PC-3 (cell line): Measurements from ENCODE around the gene COL27A1. TPM values are rescaled to one million over a fixed set of nuclear protein-coding genes. Genes with fewer than 3 reads are reported as not detected.

Experiments
- ATAC-seq: fragments of 200-7000 bp; cut with Tn5 transposase; 2 replicates; pipeline ENCODE4 v1.9.1; 2020; ENCODE audit warnings: mild to moderate bottlenecking, moderate library complexity
- BruUV-seq: library from RNA; stranded (reverse); fragments of 400-500 nt; replicated peaks from 2 replicates; lab custom pipeline; 2021; lab: Mats Ljungman, UMichigan
- CTCF ChIA-PET: fragments of 300-600 bp; sonication (Branson Sonifier 250); formaldehyde crosslinking; loops from one replicate; lab custom pipeline; 2022; ENCODE audit warnings: antibody characterized with exemption; lab: Charles Lee
- POLR2A ChIA-PET: fragments of 300-600 bp; sonication (Branson Sonifier 250); formaldehyde crosslinking; loops from one replicate; lab custom pipeline; 2022; ENCODE audit warnings: antibody characterized with exemption; ENCODE audit not compliant: unreplicated experiment; lab: Charles Lee
- DNase-seq: peaks from one replicate; pipeline ENCODE4 v3.0.0-alpha.2; 2015
- H2AFZ ChIP-seq: fragments of 300-600 bp; sonication (generic); 2 replicates; pipeline ENCODE4 v1.6.0; 2016; ENCODE audit warnings: antibody characterized with exemption, low read length
- H3F3A ChIP-seq: fragments of 300-600 bp; sonication (generic); one replicate; pipeline ENCODE4 v1.6.0; 2017; ENCODE audit warnings: antibody characterized with exemption, low read length, control low read depth, mild to moderate bottlenecking; ENCODE audit not compliant: unreplicated experiment
- H3K27ac ChIP-seq: fragments of 300-600 bp; sonication (generic); 2 replicates; pipeline ENCODE4 v1.5.1; 2016; ENCODE audit warnings: mild to moderate bottlenecking, low read length
- H3K27me3 ChIP-seq: fragments of 300-600 bp; sonication (generic); 2 replicates; pipeline ENCODE4 v1.6.1; 2016; ENCODE audit warnings: low read length, mixed read lengths
- H3K36me3 ChIP-seq: fragments of 300-600 bp; sonication (generic); 2 replicates; pipeline ENCODE4 v1.6.1; 2016; ENCODE audit warnings: low read depth, mixed run types, low read length, mixed read lengths
- H3K4me1 ChIP-seq: fragments of 300-600 bp; sonication (generic); 2 replicates; pipeline ENCODE4 v1.5.1; 2016; ENCODE audit warnings: low read length; ENCODE audit not compliant: insufficient read depth
- H3K4me2 ChIP-seq: fragments of 300-600 bp; sonication (generic); 2 replicates; pipeline ENCODE4 v1.6.0; 2016; ENCODE audit warnings: low read length
- H3K4me3 ChIP-seq: fragments of 300-600 bp; sonication (generic); 2 replicates; pipeline ENCODE4 v1.5.1; 2016; ENCODE audit warnings: mild to moderate bottlenecking, low read length, mixed read lengths
- H3K79me2 ChIP-seq: fragments of 300-600 bp; sonication (generic); 2 replicates; pipeline ENCODE4 v1.6.1; 2017; ENCODE audit warnings: low read length, mixed read lengths
- H3K9ac ChIP-seq: fragments of 300-600 bp; sonication (generic); 2 replicates; pipeline ENCODE4 v1.6.0; 2016; ENCODE audit warnings: mild to moderate bottlenecking, low read length
- H3K9me2 ChIP-seq: fragments of 300-600 bp; sonication (generic); replicated peaks from 2 replicates; pipeline ENCODE4 v1.6.1; 2016; ENCODE audit warnings: mixed run types, low read length, mixed read lengths
- H3K9me3 ChIP-seq: fragments of 300-600 bp; sonication (generic); 2 replicates; pipeline ENCODE4 v1.6.1; 2016; ENCODE audit warnings: low read length, mixed read lengths
- H4K20me1 ChIP-seq: fragments of 300-600 bp; sonication (generic); 2 replicates; pipeline ENCODE4 v1.6.1; 2016; ENCODE audit warnings: low read length, mixed read lengths
- EZH2 ChIP-seq: fragments of 300-600 bp; sonication (generic); IDR thresholded peaks from one replicate; pipeline ENCODE4 v1.6.1; 2017; ENCODE audit warnings: antibody characterized with exemption, mild to moderate bottlenecking, low read length; ENCODE audit not compliant: unreplicated experiment
- EZH2phosphoT487 ChIP-seq: fragments of 300-600 bp; sonication (generic); IDR thresholded peaks from 2 replicates; pipeline ENCODE4 v1.6.1; 2018; ENCODE audit warnings: mild to moderate bottlenecking, antibody characterized with exemption, low read length, borderline replicate concordance
- intact Hi-C: fragments of 100-400 bp; cut with micrococcal nuclease; formaldehyde crosslinking; loops from 2 replicates; pipeline ENCODE4 v1.9.0; 2023
- total RNA-seq: library from RNA; depleted of rRNA; stranded (reverse); fragments of >200 nt; gene quantifications from 2 replicates; pipeline ENCODE4 v1.2.3, GENCODE V29; 2014
- TF ChIP-seq, protein P1 (sequence below): fragments of 300-600 bp; sonication (generic); conservative IDR thresholded peaks from 2 replicates; pipeline ENCODE4 v1.5.1; 2017; ENCODE audit warnings: antibody characterized with exemption, low read depth, mild to moderate bottlenecking, low read length

COL27A1 gene
- total RNA-seq, 1 experiment from 2014 or later, result 4.3 TPM

- H3K27ac ChIP-seq, result no peak overlapping the region
- H3K4me1 ChIP-seq, result no peaks in the 10 kb centered on the region
- no peaks in the 10 kb centered on the region for H3F3A ChIP-seq
- H4K20me1 ChIP-seq, result no peaks in the 10 kb centered on the region
- H3K79me2 ChIP-seq, result no peaks in the 10 kb centered on the region
- H3K9ac ChIP-seq, result no peak overlapping the region
- DNase-seq, result no peak
- H3K4me2 ChIP-seq, result no peak overlapping the region
- no peak overlapping the region for H2AFZ ChIP-seq
- no peaks in the 10 kb centered on the region for H3K9me3 ChIP-seq
- no peaks in the 10 kb centered on the region for H3K27me3 ChIP-seq
- H3K4me3 ChIP-seq, result no peak overlapping the region
- TF ChIP-seq EZH2, result no peak
- no peak for TF ChIP-seq EZH2phosphoT487
- TF ChIP-seq, protein P1, sequence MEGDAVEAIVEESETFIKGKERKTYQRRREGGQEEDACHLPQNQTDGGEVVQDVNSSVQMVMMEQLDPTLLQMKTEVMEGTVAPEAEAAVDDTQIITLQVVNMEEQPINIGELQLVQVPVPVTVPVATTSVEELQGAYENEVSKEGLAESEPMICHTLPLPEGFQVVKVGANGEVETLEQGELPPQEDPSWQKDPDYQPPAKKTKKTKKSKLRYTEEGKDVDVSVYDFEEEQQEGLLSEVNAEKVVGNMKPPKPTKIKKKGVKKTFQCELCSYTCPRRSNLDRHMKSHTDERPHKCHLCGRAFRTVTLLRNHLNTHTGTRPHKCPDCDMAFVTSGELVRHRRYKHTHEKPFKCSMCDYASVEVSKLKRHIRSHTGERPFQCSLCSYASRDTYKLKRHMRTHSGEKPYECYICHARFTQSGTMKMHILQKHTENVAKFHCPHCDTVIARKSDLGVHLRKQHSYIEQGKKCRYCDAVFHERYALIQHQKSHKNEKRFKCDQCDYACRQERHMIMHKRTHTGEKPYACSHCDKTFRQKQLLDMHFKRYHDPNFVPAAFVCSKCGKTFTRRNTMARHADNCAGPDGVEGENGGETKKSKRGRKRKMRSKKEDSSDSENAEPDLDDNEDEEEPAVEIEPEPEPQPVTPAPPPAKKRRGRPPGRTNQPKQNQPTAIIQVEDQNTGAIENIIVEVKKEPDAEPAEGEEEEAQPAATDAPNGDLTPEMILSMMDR, result no peak
- no peaks in the 10 kb centered on the region for H3K9me2 ChIP-seq
- peaks cover 6% of the 10 kb centered on the region; the same call in 1 of the 2 replicates for H3K36me3 ChIP-seq
- intact Hi-C loops, result no loop called here
- ChIA-PET POLR2A (no interaction called here), CTCF (no interaction called here)
- BruUV-seq, result no TSS peak
- no peak for ATAC-seq
These were observed 141.0 kb downstream of the COL27A1 start for GRCh38 chr9:114296338-114296737.

DNA sequence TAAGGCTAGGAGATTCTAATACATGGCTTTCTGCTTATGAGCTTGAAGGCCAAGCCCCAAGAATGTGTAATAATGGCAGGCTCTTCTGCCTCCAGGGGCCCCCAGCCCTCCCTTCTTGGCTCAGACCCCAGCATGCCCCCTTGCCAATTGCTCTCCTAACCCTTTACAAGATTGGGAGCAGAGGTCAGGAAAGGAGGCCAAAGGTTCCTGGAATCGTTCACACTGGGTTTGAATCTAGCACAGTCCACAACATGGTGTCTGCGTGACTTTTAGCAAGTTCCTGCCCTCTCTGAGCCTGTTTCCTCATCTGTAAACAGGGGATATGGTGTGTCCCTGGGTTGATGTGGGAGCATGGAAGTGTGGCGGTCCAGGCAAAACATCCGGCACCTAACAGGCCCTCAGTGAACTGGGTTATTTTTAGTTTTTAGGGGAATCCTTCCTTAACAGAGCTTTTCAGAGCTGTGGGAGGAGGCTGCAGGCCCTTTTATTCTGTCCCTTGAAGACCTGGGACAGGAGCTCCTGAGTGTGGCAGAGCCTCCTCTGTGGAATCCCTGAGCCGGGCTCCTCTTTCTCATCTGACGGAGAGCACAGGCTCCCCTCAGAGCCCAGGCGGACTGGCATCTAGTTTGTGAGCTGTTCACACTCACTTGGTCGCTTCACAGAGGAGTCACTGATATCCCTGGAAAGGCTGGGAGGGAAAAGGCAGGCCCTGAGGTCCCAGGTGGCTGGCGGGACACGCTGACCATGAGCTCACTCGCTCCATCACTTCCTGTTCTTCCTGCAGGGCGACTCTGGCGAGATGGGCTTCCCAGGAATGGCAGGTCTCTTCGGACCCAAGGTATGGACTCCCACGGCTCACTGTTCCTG, 144.2 kb downstream of the COL27A1 start:
- TF ChIP-seq, protein P1, result no peak
- TF ChIP-seq EZH2 (no peak), EZH2phosphoT487 (no peak)
- POLR2A ChIA-PET, result no interaction called here
- H3K4me3 ChIP-seq, result no peak overlapping the region
- no peak overlapping the region for H3K4me2 ChIP-seq
- H3K27me3 ChIP-seq, result no peaks in the 10 kb centered on the region
- no peaks in the 10 kb centered on the region for H4K20me1 ChIP-seq
- H3F3A ChIP-seq, result no peaks in the 10 kb centered on the region
- H3K27ac ChIP-seq, result no peak overlapping the region
- H2AFZ ChIP-seq, result no peak overlapping the region
- H3K9ac ChIP-seq, result no peak overlapping the region
- CTCF ChIA-PET, result no interaction called here
- H3K36me3 ChIP-seq, result peaks cover 6% of the 10 kb centered on the region; the same call in 1 of the 2 replicates
- no peaks in the 10 kb centered on the region for H3K79me2 ChIP-seq
- ATAC-seq, result no peak
- H3K9me2 ChIP-seq, result no peaks in the 10 kb centered on the region
- no peaks in the 10 kb centered on the region for H3K9me3 ChIP-seq
- BruUV-seq, result no TSS peak
- no peak for DNase-seq
- no peaks in the 10 kb centered on the region for H3K4me1 ChIP-seq
- intact Hi-C loops, result no loop called here

DNA sequence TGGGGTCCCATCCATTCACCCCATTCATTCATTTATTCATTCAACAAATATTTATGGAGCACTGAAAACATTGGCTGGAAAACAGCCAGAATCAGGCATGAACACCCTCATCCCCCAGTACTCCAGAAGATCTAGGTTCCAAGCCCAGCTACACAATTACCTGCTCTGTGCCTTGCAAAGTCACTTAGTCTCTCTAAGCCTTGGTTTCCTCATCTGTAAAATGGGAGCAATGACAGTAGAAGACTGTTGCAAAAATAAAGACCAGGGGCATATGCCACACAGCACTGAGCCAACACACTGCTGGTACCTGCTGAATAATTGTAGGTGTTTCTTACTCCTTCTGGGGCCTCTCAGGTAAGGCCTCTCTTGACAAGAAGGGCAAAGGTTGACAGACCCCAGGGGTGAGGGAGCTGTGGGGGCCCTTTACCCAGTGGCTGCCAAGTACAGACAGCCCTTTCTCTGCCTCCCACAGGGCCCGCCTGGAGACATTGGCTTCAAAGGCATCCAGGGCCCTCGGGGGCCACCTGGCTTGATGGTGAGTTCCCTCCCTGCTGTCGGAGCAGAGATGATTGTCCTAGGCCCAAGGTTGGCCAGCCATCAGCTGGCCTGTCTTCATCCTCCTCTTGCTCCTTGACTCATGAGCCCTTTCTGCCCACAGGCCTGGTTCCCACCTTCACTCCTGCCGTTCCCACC, 145.0 kb downstream of the COL27A1 start:
- Histone ChIP-seq H3K9me2 (no peaks in the 10 kb centered on the region), H3K27ac (no peak overlapping the region), H3F3A (no peaks in the 10 kb centered on the region), H2AFZ (no peak overlapping the region), H3K4me1 (no peaks in the 10 kb centered on the region), H3K4me3 (no peak overlapping the region), H3K36me3 (no peaks in the 10 kb centered on the region), H4K20me1 (no peaks in the 10 kb centered on the region), H3K9me3 (no peaks in the 10 kb centered on the region), H3K79me2 (no peaks in the 10 kb centered on the region), H3K4me2 (no peak overlapping the region), H3K9ac (no peak overlapping the region), H3K27me3 (no peaks in the 10 kb centered on the region)
- CTCF ChIA-PET, result no interaction called here
- no TSS peak for BruUV-seq
- DNase-seq (no peak), ATAC-seq (no peak)
- TF ChIP-seq EZH2 (no peak), EZH2phosphoT487 (no peak)
- TF ChIP-seq, protein P1, result no peak
- intact Hi-C loops, result no loop called here
- POLR2A ChIA-PET, result no interaction called here
